ENCODE data around the gene SGMS1.
"Not testable (repeated sequence)": the region's sequence is repeated elsewhere in the genome, so short reads cannot be mapped to it uniquely, and the experiment has no call there.

SGMS1 gene

GRCh38 chr10:50461834-50462233 lies 161.9 kb downstream of the SGMS1 start:
- Mint-ChIP-seq H3K4me1 (no peaks in the 10 kb centered on the region), H3K27me3 (ENCODE audit: low read depth) (peaks cover 4% of the 10 kb centered on the region), H3K27ac (no peak overlapping the region), H3K9me3 (no peaks in the 10 kb centered on the region), H3K4me3 (no peak overlapping the region), H3K36me3 (ENCODE audit: low read depth) (peaks cover 14% of the 10 kb centered on the region)
- TF ChIP-seq, protein P1, sequence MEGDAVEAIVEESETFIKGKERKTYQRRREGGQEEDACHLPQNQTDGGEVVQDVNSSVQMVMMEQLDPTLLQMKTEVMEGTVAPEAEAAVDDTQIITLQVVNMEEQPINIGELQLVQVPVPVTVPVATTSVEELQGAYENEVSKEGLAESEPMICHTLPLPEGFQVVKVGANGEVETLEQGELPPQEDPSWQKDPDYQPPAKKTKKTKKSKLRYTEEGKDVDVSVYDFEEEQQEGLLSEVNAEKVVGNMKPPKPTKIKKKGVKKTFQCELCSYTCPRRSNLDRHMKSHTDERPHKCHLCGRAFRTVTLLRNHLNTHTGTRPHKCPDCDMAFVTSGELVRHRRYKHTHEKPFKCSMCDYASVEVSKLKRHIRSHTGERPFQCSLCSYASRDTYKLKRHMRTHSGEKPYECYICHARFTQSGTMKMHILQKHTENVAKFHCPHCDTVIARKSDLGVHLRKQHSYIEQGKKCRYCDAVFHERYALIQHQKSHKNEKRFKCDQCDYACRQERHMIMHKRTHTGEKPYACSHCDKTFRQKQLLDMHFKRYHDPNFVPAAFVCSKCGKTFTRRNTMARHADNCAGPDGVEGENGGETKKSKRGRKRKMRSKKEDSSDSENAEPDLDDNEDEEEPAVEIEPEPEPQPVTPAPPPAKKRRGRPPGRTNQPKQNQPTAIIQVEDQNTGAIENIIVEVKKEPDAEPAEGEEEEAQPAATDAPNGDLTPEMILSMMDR (IDR thresholded peaks at IDR 0.05; ENCODE audit: unreplicated experiment in 3 of 3) = no peak

DNA sequence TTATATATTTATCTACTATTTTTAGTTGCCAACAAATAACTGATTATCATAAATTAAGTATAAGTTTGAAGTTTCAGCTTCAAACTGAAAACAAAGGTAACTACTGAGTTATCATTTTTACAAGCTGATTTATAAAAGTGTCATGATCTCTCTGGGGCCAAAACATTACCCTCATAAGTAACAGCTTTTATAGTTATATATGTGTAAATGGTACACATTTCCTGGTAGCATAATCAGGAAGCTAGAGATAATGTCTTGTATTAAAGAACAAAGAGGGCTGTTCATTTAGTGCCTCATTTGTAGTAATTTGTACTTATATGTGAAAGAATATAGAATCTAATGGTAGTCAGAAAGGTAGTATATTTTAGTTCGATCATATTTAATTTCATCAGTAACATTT lies 162.6 kb downstream of the SGMS1 start:
- no peak overlapping the region for H3K27ac Mint-ChIP-seq
- H3K4me1 Mint-ChIP-seq = no peaks in the 10 kb centered on the region

DNA sequence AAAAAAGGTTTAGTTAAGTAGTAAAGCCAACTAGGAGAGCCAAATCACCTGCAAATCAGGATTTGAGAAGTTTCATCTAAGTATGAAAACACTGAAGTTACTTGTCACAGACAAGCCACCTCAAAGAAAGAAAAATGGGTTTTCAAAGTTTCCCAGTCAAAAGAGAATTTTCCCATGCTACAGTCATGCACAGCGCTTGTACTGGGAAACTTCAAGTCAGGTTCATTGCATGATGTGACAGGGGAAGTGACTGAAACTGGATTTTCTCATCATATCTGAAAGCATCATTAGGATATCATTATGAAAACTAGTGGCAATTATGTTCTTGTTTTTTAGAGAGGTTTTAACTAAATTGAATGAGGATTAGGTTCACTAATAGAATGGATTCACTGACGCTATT lies 167.0 kb downstream of the SGMS1 start:
- TF ChIP-seq, protein P1 (IDR thresholded peaks at IDR 0.05; ENCODE audit: unreplicated experiment in 3 of 3) = no peak
- Mint-ChIP-seq H3K4me3 (no peak overlapping the region), H3K4me1 (no peaks in the 10 kb centered on the region), H3K27me3 (ENCODE audit: low read depth) (no peaks in the 10 kb centered on the region), H3K36me3 (ENCODE audit: low read depth) (peaks cover 7% of the 10 kb centered on the region), H3K9me3 (no peaks in the 10 kb centered on the region), H3K27ac (no peak overlapping the region)

More for the DNA sequence above, 162.6 kb downstream of the SGMS1 start:
- TF ChIP-seq, protein P1 (IDR thresholded peaks at IDR 0.05; ENCODE audit: unreplicated experiment in 3 of 3) = no peak
- Mint-ChIP-seq H3K4me3 (no peak overlapping the region), H3K9me3 (no peaks in the 10 kb centered on the region), H3K36me3 (ENCODE audit: low read depth) (peaks cover 14% of the 10 kb centered on the region), H3K27me3 (ENCODE audit: low read depth) (peaks cover 4% of the 10 kb centered on the region)

DNA sequence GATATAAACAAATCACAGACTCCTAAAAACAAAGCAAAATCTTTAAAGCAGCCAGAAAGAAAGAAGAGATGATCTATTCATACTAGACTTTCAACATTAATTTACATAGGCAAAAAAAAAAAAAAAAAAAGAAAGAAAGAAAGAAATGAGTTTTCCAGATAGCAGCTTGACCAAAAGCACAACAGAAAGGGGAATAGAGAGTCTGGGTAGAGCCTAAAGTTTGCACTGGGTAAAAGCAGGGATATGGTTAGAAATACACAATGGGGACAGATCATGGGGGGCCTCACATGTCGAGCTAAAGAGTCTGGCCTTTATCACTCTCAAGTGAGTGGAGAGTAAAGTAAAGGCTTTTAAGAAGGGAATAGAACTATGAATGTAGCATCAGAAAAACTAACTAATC lies 169.8 kb downstream of the SGMS1 start:
- H3K27me3 Mint-ChIP-seq (ENCODE audit: low read depth) = no peaks in the 10 kb centered on the region
- no peaks in the 10 kb centered on the region for H3K36me3 Mint-ChIP-seq (ENCODE audit: low read depth)
- TF ChIP-seq, protein P1 (IDR thresholded peaks at IDR 0.05; ENCODE audit: unreplicated experiment in 3 of 3) = no peak
- H3K4me3 Mint-ChIP-seq = no peak overlapping the region
- H3K4me1 Mint-ChIP-seq = no peaks in the 10 kb centered on the region
- no peaks in the 10 kb centered on the region for H3K9me3 Mint-ChIP-seq
- H3K27ac Mint-ChIP-seq = no peak overlapping the region

DNA sequence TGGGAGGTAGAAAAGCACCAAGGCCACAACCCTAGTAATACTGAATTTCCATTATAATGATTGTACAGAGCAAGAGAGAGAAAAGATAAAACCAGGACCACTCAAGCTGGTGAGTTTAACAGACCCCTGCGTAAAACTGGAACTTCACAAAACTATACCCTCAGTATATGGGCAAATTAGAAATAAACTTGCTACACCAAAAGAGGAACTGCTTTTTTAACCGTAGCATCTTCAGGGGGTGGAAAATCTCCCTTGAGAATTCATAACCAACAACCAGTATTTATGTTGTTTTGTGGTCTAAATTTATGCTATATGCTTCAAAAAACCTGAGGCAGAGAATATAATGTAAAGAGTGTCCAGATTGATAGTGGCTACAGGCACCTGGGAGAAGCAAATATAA lies 171.2 kb downstream of the SGMS1 start:
- no peaks in the 10 kb centered on the region for H3K4me1 Mint-ChIP-seq
- no peaks in the 10 kb centered on the region for H3K27me3 Mint-ChIP-seq (ENCODE audit: low read depth)
- H3K36me3 Mint-ChIP-seq (ENCODE audit: low read depth) = no peaks in the 10 kb centered on the region
- no peaks in the 10 kb centered on the region for H3K9me3 Mint-ChIP-seq
- no peak overlapping the region for H3K4me3 Mint-ChIP-seq
- TF ChIP-seq, protein P1 (IDR thresholded peaks at IDR 0.05; ENCODE audit: unreplicated experiment in 3 of 3) = no peak
- no peak overlapping the region for H3K27ac Mint-ChIP-seq

GRCh38 chr10:50447691-50448090 lies 176.1 kb downstream of the SGMS1 start:
- Mint-ChIP-seq H3K27me3 (ENCODE audit: low read depth) (no peaks in the 10 kb centered on the region), H3K4me1 (no peaks in the 10 kb centered on the region), H3K27ac (no peak overlapping the region), H3K4me3 (no peak overlapping the region), H3K9me3 (peaks cover 9% of the 10 kb centered on the region), H3K36me3 (ENCODE audit: low read depth) (peaks cover 11% of the 10 kb centered on the region)
- TF ChIP-seq, protein P1 (IDR thresholded peaks at IDR 0.05; ENCODE audit: unreplicated experiment in 3 of 3) = no peak

DNA sequence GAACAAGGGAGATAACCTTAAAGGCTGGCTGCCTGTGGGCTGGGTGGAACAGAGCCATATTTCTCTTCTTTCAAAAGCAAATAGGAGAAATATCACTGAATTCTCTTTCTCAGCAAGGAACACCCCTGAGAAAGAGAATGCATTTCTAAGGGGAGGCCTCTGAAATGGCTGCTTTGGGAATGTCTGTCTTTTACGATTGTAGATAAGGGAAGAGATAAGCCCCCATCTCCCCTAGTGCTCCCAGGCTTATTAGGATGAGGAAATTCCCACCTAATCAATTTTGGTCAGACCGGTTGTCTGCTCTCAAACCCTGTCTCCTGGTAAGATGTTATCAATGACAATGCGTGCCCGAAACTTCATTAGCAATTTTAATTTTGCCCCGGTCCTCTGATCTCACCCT lies 178.0 kb downstream of the SGMS1 start:
- not testable (repeated sequence) for H3K4me3 Mint-ChIP-seq; H3K27ac Mint-ChIP-seq; H3K27me3 Mint-ChIP-seq (ENCODE audit: low read depth); H3K4me1 Mint-ChIP-seq; H3K9me3 Mint-ChIP-seq
- peaks cover 11% of the 10 kb centered on the region for H3K36me3 Mint-ChIP-seq (ENCODE audit: low read depth)
